ENCODE data around the gene PLA2G1B. TPM values are rescaled to one million over a fixed set of nuclear protein-coding genes. Genes with fewer than 3 reads are reported as not detected.

The PLA2G1B gene
- total and polyA plus RNA-seq, 4 donors: 0.39 to 4.6 (median 1.1) TPM

- TF ChIP-seq REST (IDR thresholded peaks at IDR 0.05) (no peak), TAF1 (conservative IDR thresholded peaks at IDR 0.05) (no peak), HNF4G (IDR thresholded peaks at IDR 0.05) (no peak), HNF4A (conservative IDR thresholded peaks at IDR 0.05) (no peak), EGR1 (IDR thresholded peaks at IDR 0.05; ENCODE audit: low read depth in 2 of 2) (no peak)
Measured at GRCh38 chr12:120369603-120370342, 42.2 kb upstream of the PLA2G1B start (continued).

GRCh38 chr12:120368789-120369602 is 41.4 kb upstream of the PLA2G1B start, which contains the start of gene MSI1:
MSI1 (minus strand) TSS chr12:120369164; CDS start chr12:120369091, 73 bp downstream.
- WGBS: 2% methylated on average over 119 of the region's 119 CpGs
- no peak for DNase-seq (ENCODE audit: low spot score)
- Histone ChIP-seq H3K4me3 (ENCODE audit: low read depth in 1 of 3, low read length in 3 of 3) (peak within 1 kb of the TSS in 2 of 3 donors; percentile 13 to 60), H3K9me3 (ENCODE audit: control insufficient read depth in 4 of 4, low read length in 3 of 4) (no peaks in the 10 kb centered on the region), H3K27ac (ENCODE audit: low read depth in 1 of 2, low read length in 2 of 2) (no peak within 1 kb of the TSS), H3K9ac (ENCODE audit: low read depth in 1 of 2, low read length in 2 of 2) (no peak within 1 kb of the TSS), H3K36me3 (ENCODE audit: control insufficient read depth in 4 of 4, insufficient read depth in 3 of 4, low read depth in 1 of 4, low read length in 3 of 4) (no peaks in the 10 kb centered on the region), H3K27me3 (ENCODE audit: control insufficient read depth in 4 of 4, insufficient read depth in 4 of 4, low read length in 3 of 4) (peaks cover 0 to 8% (median 3%) of the 10 kb centered on the region in 4 donors), H3K4me1 (ENCODE audit: control insufficient read depth in 4 of 4, insufficient read depth in 4 of 4, low read length in 3 of 4) (peaks cover 0 to 20% (median 10%) of the 10 kb centered on the region in 4 donors)
- TF ChIP-seq FOXA1 (IDR thresholded peaks at IDR 0.05): no peak

GRCh38 chr12:120367924-120368788 is 40.6 kb upstream of the PLA2G1B start:
- peak overlapping the region in 2 of 3 donors; percentile 13 to 60 for H3K4me3 ChIP-seq (ENCODE audit: low read depth in 1 of 3, low read length in 3 of 3)
- no peak overlapping the region for H3K27ac ChIP-seq (ENCODE audit: low read depth in 1 of 2, low read length in 2 of 2)
- no peaks in the 10 kb centered on the region for H3K36me3 ChIP-seq (ENCODE audit: control insufficient read depth in 4 of 4, insufficient read depth in 3 of 4, low read depth in 1 of 4, low read length in 3 of 4)
- no peak for TF ChIP-seq NR2F2 (IDR thresholded peaks at IDR 0.05)
- no peak for TF ChIP-seq REST (IDR thresholded peaks at IDR 0.05)
- no peak for TF ChIP-seq SP1 (IDR thresholded peaks at IDR 0.05)
- TF ChIP-seq FOXA2 (IDR thresholded peaks at IDR 0.05): no peak
- TF ChIP-seq FOXA1 (IDR thresholded peaks at IDR 0.05): no peak
- no peak overlapping the region for H3K9ac ChIP-seq (ENCODE audit: low read depth in 1 of 2, low read length in 2 of 2)
- 6% methylated on average over 86 of the region's 86 CpGs for WGBS
- DNase-seq (ENCODE audit: low spot score): peak; percentile 59
- peaks cover 0 to 8% (median 3%) of the 10 kb centered on the region in 4 donors for H3K27me3 ChIP-seq (ENCODE audit: control insufficient read depth in 4 of 4, insufficient read depth in 4 of 4, low read length in 3 of 4)
- peaks cover 0 to 20% (median 10%) of the 10 kb centered on the region in 4 donors for H3K4me1 ChIP-seq (ENCODE audit: control insufficient read depth in 4 of 4, insufficient read depth in 4 of 4, low read length in 3 of 4)
- no peaks in the 10 kb centered on the region for H3K9me3 ChIP-seq (ENCODE audit: control insufficient read depth in 4 of 4, low read length in 3 of 4)
